ENCODE measurements around the gene BRSK2. TPM values are rescaled to one million over a fixed set of nuclear protein-coding genes. Genes with fewer than 3 reads are reported as not detected.
"Not testable (repeated sequence)": the region's sequence is repeated elsewhere in the genome, so short reads cannot be mapped to it uniquely, and the experiment has no call there.

The BRSK2 gene
- total RNA-seq, 1 experiment from 2014 or later, result 1.2 TPM

GRCh38 chr11:1422981-1423380 lies 33.2 kb downstream of the BRSK2 start:
- intact Hi-C loops (cut with micrococcal nuclease), result no loop called here
- no peaks in the 10 kb centered on the region for H3K79me2 ChIP-seq (ENCODE audit: low read length)
- no peaks in the 10 kb centered on the region for H3K9me3 ChIP-seq (ENCODE audit: low read length)

GRCh38 chr11:1423406-1423805 lies 33.7 kb downstream of the BRSK2 start:
- H3K4me3 ChIP-seq (ENCODE audit: low read length); H4K20me1 ChIP-seq (ENCODE audit: low read length); H3K27ac ChIP-seq (ENCODE audit: low read length); H3K4me2 ChIP-seq (ENCODE audit: low read length); POLR2A ChIA-PET (ENCODE audit: unreplicated experiment); H2AFZ ChIP-seq (ENCODE audit: low read length); H3K36me3 ChIP-seq (ENCODE audit: low read depth, low read length); CTCF ChIA-PET; H3K27me3 ChIP-seq (ENCODE audit: low read length); BruUV-seq (replicated peaks); H3F3A ChIP-seq (ENCODE audit: low read length, unreplicated experiment); H3K9me3 ChIP-seq (ENCODE audit: low read length); H3K4me1 ChIP-seq (ENCODE audit: insufficient read depth, low read length); ATAC-seq; DNase-seq; H3K9ac ChIP-seq (ENCODE audit: low read length); H3K9me2 ChIP-seq (replicated peaks; ENCODE audit: low read length); H3K79me2 ChIP-seq (ENCODE audit: low read length); intact Hi-C loops (cut with micrococcal nuclease): not testable (repeated sequence)

More at GRCh38 chr11:1422981-1423380, 33.2 kb downstream of the BRSK2 start:
- Histone ChIP-seq H2AFZ (ENCODE audit: low read length) (no peak overlapping the region), H4K20me1 (ENCODE audit: low read length) (no peaks in the 10 kb centered on the region), H3K4me3 (ENCODE audit: low read length) (no peak overlapping the region), H3K4me1 (ENCODE audit: insufficient read depth, low read length) (no peaks in the 10 kb centered on the region), H3K27ac (ENCODE audit: low read length) (no peak overlapping the region), H3K36me3 (ENCODE audit: low read depth, low read length) (no peaks in the 10 kb centered on the region), H3K9ac (ENCODE audit: low read length) (no peak overlapping the region), H3F3A (ENCODE audit: low read length, unreplicated experiment) (no peaks in the 10 kb centered on the region), H3K27me3 (ENCODE audit: low read length) (no peaks in the 10 kb centered on the region), H3K9me2 (replicated peaks; ENCODE audit: low read length) (no peaks in the 10 kb centered on the region), H3K4me2 (ENCODE audit: low read length) (no peak overlapping the region)
- POLR2A ChIA-PET (ENCODE audit: unreplicated experiment), result no interaction called here
- DNase-seq (no peak), ATAC-seq (no peak)
- BruUV-seq (replicated peaks), result no TSS peak
- CTCF ChIA-PET, result no interaction called here
- TF ChIP-seq EZH2phosphoT487 (IDR thresholded peaks at IDR 0.05; ENCODE audit: borderline replicate concordance, low read length) (no peak), EZH2 (IDR thresholded peaks at IDR 0.05; ENCODE audit: low read length, unreplicated experiment) (no peak), CTCF (conservative IDR thresholded peaks at IDR 0.05; ENCODE audit: low read depth, low read length) (no peak)

GRCh38 chr11:1425006-1425405 lies 35.3 kb downstream of the BRSK2 start:
- TF ChIP-seq CTCF (conservative IDR thresholded peaks at IDR 0.05; ENCODE audit: low read depth, low read length) (no peak), EZH2 (IDR thresholded peaks at IDR 0.05; ENCODE audit: low read length, unreplicated experiment) (no peak), EZH2phosphoT487 (IDR thresholded peaks at IDR 0.05; ENCODE audit: borderline replicate concordance, low read length) (no peak)
- no peak overlapping the region for H3K27ac ChIP-seq (ENCODE audit: low read length)
- H2AFZ ChIP-seq (ENCODE audit: low read length), result no peak overlapping the region
- H3K4me2 ChIP-seq (ENCODE audit: low read length), result no peak overlapping the region
- H3K9ac ChIP-seq (ENCODE audit: low read length), result no peak overlapping the region
- no peaks in the 10 kb centered on the region for H3K79me2 ChIP-seq (ENCODE audit: low read length)
- H3K9me2 ChIP-seq (replicated peaks; ENCODE audit: low read length), result no peaks in the 10 kb centered on the region
- POLR2A ChIA-PET (ENCODE audit: unreplicated experiment), result no interaction called here
- H3K4me3 ChIP-seq (ENCODE audit: low read length), result no peak overlapping the region
- intact Hi-C loops (cut with micrococcal nuclease), result no loop called here
- CTCF ChIA-PET, result no interaction called here
- no peak for ATAC-seq
- no TSS peak for BruUV-seq (replicated peaks)
- H4K20me1 ChIP-seq (ENCODE audit: low read length), result no peaks in the 10 kb centered on the region
- no peaks in the 10 kb centered on the region for H3K36me3 ChIP-seq (ENCODE audit: low read depth, low read length)
- H3K9me3 ChIP-seq (ENCODE audit: low read length), result no peaks in the 10 kb centered on the region
- DNase-seq, result no peak
- H3K4me1 ChIP-seq (ENCODE audit: insufficient read depth, low read length), result no peaks in the 10 kb centered on the region
- H3K27me3 ChIP-seq (ENCODE audit: low read length), result no peaks in the 10 kb centered on the region
- H3F3A ChIP-seq (ENCODE audit: low read length, unreplicated experiment), result no peaks in the 10 kb centered on the region
